HT1080 (cell line): Measurements from ENCODE around the gene RNF167. TPM values are rescaled to one million over a fixed set of nuclear protein-coding genes. Genes with fewer than 3 reads are reported as not detected.
A peak's percentile ranks its signal among the peaks of the same experiment; 100 is the strongest.
"Not testable (repeated sequence)": the region's sequence is repeated elsewhere in the genome, so short reads cannot be mapped to it uniquely, and the experiment has no call there.

Experiments used
- DNase-seq: peaks from one replicate; pipeline ENCODE4 v3.0.0-alpha.2; 2015; ENCODE audit warnings: low read depth
- total RNA-seq: library from RNA; depleted of rRNA; stranded (reverse); fragments of >200 nt; shearing (Covaris generic); gene quantifications from 2 replicates; pipeline ENCODE4 v1.2.3, GENCODE V29; 2014

Gene RNF167
- total RNA-seq, 1 experiment from 2014 or later, result 95.7 TPM

DNA sequence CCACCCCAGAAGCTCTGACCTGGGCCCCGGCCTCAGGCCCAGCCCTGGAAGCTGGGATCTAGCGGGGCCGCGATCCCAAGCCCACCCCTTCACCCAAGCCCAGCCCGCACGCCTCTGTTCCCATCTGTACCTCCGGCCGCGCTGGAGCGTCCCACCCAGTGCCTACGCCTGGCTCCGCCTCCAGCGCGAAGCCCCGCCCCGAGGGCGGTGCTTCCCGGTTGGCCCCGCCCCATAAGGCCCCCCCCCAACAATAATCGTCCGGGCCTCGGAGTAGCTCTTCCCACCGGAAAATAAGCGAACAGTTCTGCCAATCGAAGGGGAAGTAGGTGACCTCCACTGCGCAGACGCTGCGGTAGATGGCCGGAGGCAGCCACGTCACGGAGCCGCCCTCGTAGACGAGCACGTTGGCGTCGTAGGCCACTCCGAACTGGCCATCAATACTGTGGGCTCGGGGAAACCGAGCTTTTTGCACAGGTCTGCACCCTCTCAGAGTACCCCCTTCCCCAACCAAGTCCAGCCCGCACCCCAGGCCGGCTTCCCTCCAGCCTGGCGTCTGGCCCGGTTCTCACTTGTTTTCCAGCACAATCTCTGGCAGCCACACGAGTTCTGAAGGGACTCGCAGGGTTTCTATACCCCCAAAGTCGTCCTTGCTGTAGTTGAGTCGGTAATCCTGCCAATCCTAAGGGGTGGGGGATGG, 38.3 kb upstream of the RNF167 start:
- DNase-seq, result no peak

DNA sequence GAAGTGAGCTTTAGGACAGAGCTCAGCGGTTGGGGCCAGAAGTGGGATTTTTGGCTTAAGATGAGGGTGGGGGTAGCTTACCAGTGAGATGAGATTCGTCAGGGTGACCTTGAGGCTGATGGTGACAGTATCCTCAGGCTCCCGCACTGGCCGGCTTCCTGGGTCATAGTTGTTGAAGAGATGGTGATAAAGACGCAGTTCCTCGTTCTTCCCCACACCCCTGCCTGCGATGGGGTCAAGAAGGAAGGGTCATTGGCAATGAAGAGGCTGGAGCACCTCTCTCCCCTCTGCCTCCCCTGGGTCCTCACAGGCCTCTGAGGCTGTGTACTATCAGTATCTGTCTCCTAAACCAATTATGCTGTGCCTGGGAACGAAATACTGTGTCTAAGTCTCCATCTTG, 37.5 kb upstream of the RNF167 start:
- no peak for DNase-seq

DNA sequence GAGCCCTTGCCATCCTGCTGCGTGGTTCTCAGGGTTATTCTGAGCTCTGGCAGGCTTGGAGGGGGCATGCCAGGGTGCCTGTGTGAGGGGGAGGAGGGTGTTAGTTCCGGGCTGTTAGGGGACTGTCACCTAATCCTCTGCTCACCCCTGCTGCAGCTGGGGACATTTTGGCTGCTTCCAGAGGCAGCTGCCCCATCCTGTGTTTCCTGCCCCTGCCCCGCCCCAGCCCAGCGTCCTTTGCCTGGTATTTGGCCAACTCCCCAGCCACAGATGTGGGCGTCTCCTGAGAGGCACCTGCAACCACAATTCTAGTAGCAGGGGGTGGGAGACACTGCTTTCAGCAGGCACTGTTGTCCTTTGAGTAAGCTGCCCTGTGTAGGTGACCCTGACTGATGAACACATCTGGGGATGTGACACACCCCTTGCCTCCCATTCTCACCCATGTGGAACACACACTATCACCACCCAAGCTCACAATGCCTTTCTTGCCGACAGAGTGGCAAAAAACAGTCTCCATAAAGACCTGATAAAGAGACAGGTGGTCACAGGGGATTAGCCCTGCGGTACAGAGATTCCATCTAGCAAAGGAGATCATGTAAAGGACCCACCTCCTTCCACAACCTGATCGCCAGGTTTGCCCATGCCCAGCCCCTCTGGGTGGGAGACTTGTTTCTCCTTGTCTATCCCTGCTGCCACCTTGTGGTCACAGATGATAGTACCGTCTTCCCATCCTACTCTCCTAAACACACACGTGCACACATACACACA, 36.8 kb upstream of the RNF167 start, which contains the start of gene CHRNE:
CHRNE (minus strand) TSS at position 48 of the 768 bp plus-strand sequence; CDS start at position 13, 35 bp downstream.
- DNase-seq, result peak; percentile 74

DNA sequence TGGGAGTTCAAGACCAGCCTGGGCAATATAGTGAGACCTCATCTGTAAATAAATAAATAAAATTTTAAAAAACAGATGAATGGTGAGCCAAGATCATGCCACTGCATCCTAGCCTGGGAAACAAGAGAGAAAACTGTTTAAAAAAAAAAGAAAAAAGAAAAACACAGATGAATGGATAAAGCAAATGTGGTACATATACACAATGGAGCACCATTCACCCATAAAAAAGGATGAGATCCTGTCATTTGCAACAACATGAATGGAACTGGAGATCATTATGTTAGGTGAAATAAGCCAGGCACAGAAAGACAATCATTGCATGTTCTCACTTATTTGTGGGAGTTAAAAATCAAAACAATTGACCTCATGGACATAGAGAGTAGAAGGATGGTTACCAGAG, 33.4 kb upstream of the RNF167 start:
- DNase-seq, result not testable (repeated sequence)

- DNase-seq, result no peak
Observed at GRCh38 chr17:4908301-4908700, 31.8 kb upstream of the RNF167 start.

DNA sequence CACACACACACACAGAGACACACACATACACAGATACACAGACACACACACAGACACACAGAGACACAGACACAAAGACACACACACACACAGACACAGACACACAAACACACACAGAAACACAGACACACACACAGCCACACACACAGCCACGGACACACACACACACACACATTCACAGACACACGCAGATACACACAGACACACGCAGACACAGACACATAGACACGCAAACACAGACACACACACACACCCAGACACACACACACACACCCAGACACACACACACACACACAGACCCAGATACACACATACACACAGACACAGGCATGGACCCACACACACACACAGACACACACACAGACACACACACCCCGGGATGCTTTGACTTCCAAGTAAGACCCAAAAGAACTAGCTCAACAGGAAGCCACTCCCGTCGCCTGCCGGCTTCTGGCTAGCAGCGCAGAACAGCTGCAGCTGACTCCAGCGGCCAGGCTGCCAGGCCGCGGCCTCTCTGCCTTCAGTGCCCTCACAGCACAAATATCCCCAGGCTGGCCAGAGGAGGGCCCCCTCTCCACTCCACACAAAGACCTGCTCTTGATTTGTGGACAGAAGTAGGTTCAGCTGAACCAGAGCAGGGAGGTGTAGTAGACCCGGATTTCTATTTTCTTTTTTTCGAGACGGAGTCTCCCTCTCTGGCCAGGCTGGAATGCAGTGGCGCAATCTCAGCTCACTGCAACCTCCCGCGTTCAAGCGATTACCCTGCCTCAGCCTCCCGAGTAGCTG, 31.2 kb upstream of the RNF167 start:
- peak; percentile 89 for DNase-seq

- no peak for DNase-seq
Observed at GRCh38 chr17:4913994-4914393, 26.1 kb upstream of the RNF167 start.

GRCh38 chr17:4914551-4914950, 25.5 kb upstream of the RNF167 start:
- DNase-seq, result not testable (repeated sequence)

- no peak for DNase-seq
Observed at GRCh38 chr17:4919511-4920047, 20.5 kb upstream of the RNF167 start.

DNA sequence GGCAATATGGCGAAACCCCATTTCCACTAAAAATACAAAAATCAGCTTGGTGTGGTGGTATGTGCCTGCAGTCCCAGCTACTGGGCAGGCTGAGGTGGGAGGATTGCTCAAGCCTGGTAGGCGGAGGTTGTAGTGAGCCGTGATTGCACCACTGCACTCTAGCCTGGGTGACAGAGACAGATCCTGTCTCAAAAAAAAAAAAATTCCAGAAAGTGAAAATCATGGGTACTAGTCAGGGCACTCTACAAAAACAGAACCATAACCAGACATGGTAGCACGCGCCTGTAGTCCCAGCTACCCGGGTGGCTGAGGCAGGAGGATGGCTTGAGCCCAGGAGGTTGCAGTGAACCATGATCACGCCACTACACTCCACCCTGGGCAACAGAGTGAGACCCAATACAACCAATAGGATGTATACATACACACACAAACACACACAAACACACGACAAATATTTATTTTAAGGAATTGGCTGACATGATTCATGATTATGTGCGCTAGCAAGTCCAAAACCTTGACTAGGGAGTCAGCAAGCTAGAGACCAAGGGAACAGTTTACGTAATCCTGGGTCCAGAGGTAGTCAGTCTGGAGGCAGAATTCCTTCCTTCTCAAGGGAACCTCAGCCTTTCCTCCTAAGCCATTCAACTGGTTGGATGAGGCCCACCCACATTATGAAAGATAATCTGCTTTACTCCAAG, 19.6 kb upstream of the RNF167 start:
- DNase-seq, result no peak

DNA sequence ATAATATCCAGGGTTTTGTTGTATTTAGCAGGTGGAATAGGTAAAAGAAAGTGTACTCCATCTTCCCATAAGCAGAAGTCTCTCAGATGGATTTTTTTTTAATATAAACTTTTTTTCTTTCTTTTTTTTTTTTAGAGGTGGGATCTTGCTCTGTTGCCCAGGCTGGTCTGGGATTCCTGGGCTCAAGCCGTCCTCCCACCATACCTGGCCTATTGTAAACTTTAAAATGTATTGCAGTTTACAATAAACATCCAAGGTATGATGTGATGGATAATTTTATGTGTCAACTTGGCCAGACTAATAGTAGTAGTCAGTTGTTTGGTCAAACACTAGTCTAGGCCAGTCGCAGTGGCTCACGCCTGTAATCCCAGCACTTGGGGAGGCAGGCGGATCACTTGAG, 18.7 kb upstream of the RNF167 start:
- DNase-seq, result no peak

GRCh38 chr17:4926577-4927335, 13.3 kb upstream of the RNF167 start:
- DNase-seq, result not testable (repeated sequence)

- DNase-seq, result no peak
Observed at GRCh38 chr17:4928881-4929280, 11.2 kb upstream of the RNF167 start.

DNA sequence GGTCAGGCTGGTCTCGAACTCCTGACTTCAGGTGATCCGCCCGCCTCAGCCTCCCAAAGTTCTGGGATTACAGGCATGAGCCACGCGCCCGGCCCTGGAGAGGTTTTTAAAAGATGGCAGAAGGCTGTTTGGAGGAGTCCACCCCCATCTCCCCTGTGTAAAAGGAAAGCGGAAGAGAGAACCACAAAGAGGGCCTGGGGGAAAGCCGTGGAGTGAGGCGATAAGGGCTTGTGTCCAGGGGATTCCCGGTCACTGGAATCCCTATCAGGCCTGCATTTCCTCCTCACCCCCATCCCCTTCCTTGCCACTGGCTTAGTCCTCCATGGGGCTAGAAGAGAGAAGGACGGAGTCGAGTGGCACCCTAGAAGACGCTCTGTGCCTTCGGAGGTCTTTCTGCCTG, 8.1 kb upstream of the RNF167 start, which contains the start of gene GP1BA:
GP1BA (plus strand) TSS at position 315 of the 400 bp plus-strand sequence. CDS start 328 bp downstream, outside the sequence.
- DNase-seq, result no peak

DNA sequence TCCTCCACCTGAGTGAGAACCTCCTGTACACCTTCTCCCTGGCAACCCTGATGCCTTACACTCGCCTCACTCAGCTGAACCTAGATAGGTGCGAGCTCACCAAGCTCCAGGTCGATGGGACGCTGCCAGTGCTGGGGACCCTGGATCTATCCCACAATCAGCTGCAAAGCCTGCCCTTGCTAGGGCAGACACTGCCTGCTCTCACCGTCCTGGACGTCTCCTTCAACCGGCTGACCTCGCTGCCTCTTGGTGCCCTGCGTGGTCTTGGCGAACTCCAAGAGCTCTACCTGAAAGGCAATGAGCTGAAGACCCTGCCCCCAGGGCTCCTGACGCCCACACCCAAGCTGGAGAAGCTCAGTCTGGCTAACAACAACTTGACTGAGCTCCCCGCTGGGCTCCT, 7.3 kb upstream of the RNF167 start:
- DNase-seq, result no peak

- no peak for DNase-seq
Observed at GRCh38 chr17:4933646-4934045, 6.4 kb upstream of the RNF167 start.

- peak; percentile 82 for DNase-seq
Observed at GRCh38 chr17:4934173-4934979, 5.7 kb upstream of the RNF167 start.

- no peak for DNase-seq
Observed at GRCh38 chr17:4935650-4936049, 4.4 kb upstream of the RNF167 start.

- DNase-seq, result no peak
Observed at GRCh38 chr17:4936436-4936835, 3.6 kb upstream of the RNF167 start.
